Heart right ventricle (tissue), 16 donors: ENCODE results near the gene GRID1. TPM values are rescaled to one million over a fixed set of nuclear protein-coding genes. Genes with fewer than 3 reads are reported as not detected.

Source experiments
- ATAC-seq, 8 donors: fragments of 200-7000 bp; cut with Tn5 transposase; one replicate each; pipeline ENCODE4 v1.9.1; 2020; ENCODE audit warnings: mild to moderate bottlenecking in 8 of 8, moderate library complexity in 8 of 8, moderate number of reproducible peaks in 1 of 8
- DNase-seq, 2 donors: peaks; one replicate each; pipeline ENCODE4 v3.0.0-alpha.2; 2020
- H3K27ac ChIP-seq, 10 donors: fragments of 200-600 bp; sonication (generic) in 2 of 10; one replicate each; pipeline versions ENCODE4 v1.5.0 to v1.8.0; 2020 to 2022; ENCODE audit warnings: mild to moderate bottlenecking in 3 of 10
- H3K27me3 ChIP-seq, 7 donors: fragments of 200-600 bp; one replicate each; pipeline ENCODE4 v1.8.0; 2021 to 2022; ENCODE audit warnings: mild to moderate bottlenecking in 2 of 7
- H3K36me3 ChIP-seq, 9 donors: fragments of 200-600 bp; sonication (generic) in 1 of 9; one replicate each; pipeline versions ENCODE4 v1.5.0 to v1.8.0; 2020 to 2022; ENCODE audit warnings: mild to moderate bottlenecking in 2 of 9
- H3K4me1 ChIP-seq, 9 donors: fragments of 200-600 bp; sonication (generic) in 1 of 9; one replicate each; pipeline versions ENCODE4 v1.5.0 to v1.8.0; 2020 to 2022; ENCODE audit warnings: mild to moderate bottlenecking in 4 of 9
- H3K4me3 ChIP-seq, 10 donors: fragments of 200-600 bp; sonication (generic) in 2 of 10; one replicate each; pipeline versions ENCODE4 v1.5.0 to v1.8.0; 2020 to 2022; ENCODE audit warnings: mild to moderate bottlenecking in 7 of 10, moderate library complexity in 2 of 10
- H3K9me3 ChIP-seq, 11 donors: fragments of 200-600 bp in 10 of 11; sonication (generic) in 2 of 11; one replicate each; pipeline versions ENCODE4 v1.5.0 to v1.8.0; 2013 to 2022; ENCODE audit warnings: mild to moderate bottlenecking in 2 of 11, control low read depth in 1 of 11, moderate library complexity in 1 of 11
- CTCF ChIP-seq, 9 donors: fragments of 200-600 bp; sonication (generic) in 2 of 9; IDR thresholded peaks; one replicate each; pipeline versions ENCODE4 v1.5.0 to v1.8.0; 2021 to 2022; ENCODE audit warnings: antibody characterized with exemption in 9 of 9, mild to moderate bottlenecking in 5 of 9, moderate library complexity in 1 of 9
- WGBS, 2 donors: extraction: QIAGEN DNeasy Blood & Tissue Kit; methylation state at CpG; one replicate each; pipeline ENCODE4 v1.1.7; 2013; ENCODE audit warnings: inconsistent platforms in 1 of 2; 5-methylcytosine and 5-hydroxymethylcytosine counted together
- intact Hi-C, 10 donors: fragments of 100-400 bp; cut with DNase I; formaldehyde crosslinking; loops; one replicate each; pipeline versions ENCODE4 v1.11.1 to v1.14.2; 2022
- polyA plus RNA-seq, 2 donors: library from polyadenylated mRNA; stranded (reverse); fragments of 200-250 nt; gene quantifications; one replicate each; pipeline ENCODE4 v1.2.3, GENCODE V29; 2013
- total RNA-seq, 10 donors: library from RNA; stranded (reverse); fragmentation: NEBNext Ultra II Directional in 3 of 10; extraction: Animal tissue kit (Norgen Biotek cat#: 25700) in 3 of 10; gene quantifications; one replicate each; pipeline versions ENCODE4 v1.2.1 to v1.2.4, GENCODE V29; 2021 to 2023
- donor health status: Arrhythmogenic right ventricular cardiomyopathy.
- donor health status: ischemic (EF 13 %, LVEDD 7.1; RV severe dilation, severe dysfunction).
- donor health status: healthy with polysubstance abuse.
- donor health status: DM: no; HTN: yes; CAD: no.
- donor health status: DM: no; HTN: no; CAD: no.
- donor health status: ischemic (EF 25% LVEDD 6.9; RV normal size, moderate dysfunction).
- donor health status: ischemic (EF 25% LVEDD 5.7; RV mildly dilated, moderate dysfunction).
- donor health status: healthy.
- donor health status: DM: yes; HTN: yes; CAD: no.
- donor health status: Ischemic cardiomyopathy.
- donor health status: ischemic (EF 35%, LVEDD 5.7; RV mildly dilated, moderate dysfunction).
- donor health status: nonischemic (EF 11% LVEDD 7.7; RV severe dilation, severe dysfunction).
- donor health status: DM: yes; HTN: yes; CAD: no.
- donor health status: PGD.
- donor health status: ischemic (EF 29% LVEDD 5.4; RV normal size, mild dysfunction).
- donor health status: nonischemic (EF 23%, LVEDD 6.1; RV moderate dilation, normal function).

GRID1 gene
- total and polyA plus RNA-seq, 12 donors: 0.44 to 3.4 (median 1.5) TPM

GRCh38 chr10:86044029-86044428 lies 322.6 kb downstream of the GRID1 start:
- 68 to 77% methylated on average over 2 of the region's 2 CpGs for WGBS, 2 donors
- Histone ChIP-seq H3K9me3 (no peaks in the 10 kb centered on the region), H3K27me3 (no peaks in the 10 kb centered on the region), H3K4me3 (no peak overlapping the region), H3K36me3 (no peaks in the 10 kb centered on the region), H3K4me1 (peaks cover 0 to 6% (median 0%) of the 10 kb centered on the region in 9 donors), H3K27ac (no peak overlapping the region)
- intact Hi-C loops: no loop called here
- TF ChIP-seq CTCF (IDR thresholded peaks at IDR 0.05): no peak
- no peak for ATAC-seq
- no peak for DNase-seq

- H3K27ac ChIP-seq: no peak overlapping the region
- DNase-seq: no peak
- no peaks in the 10 kb centered on the region for H3K4me1 ChIP-seq
- no peaks in the 10 kb centered on the region for H3K9me3 ChIP-seq
- H3K4me3 ChIP-seq: no peak overlapping the region
- ATAC-seq: no peak
- intact Hi-C loops: no loop called here
- H3K36me3 ChIP-seq: no peaks in the 10 kb centered on the region
- WGBS, 2 donors: 52 to 58% methylated on average over 3 of the region's 3 CpGs
- no peaks in the 10 kb centered on the region for H3K27me3 ChIP-seq
- TF ChIP-seq CTCF (IDR thresholded peaks at IDR 0.05): no peak
Measured at GRCh38 chr10:86043236-86043635, 323.4 kb downstream of the GRID1 start.

GRCh38 chr10:86042161-86042560 lies 324.4 kb downstream of the GRID1 start:
- intact Hi-C loops: no loop called here
- Histone ChIP-seq H3K9me3 (no peaks in the 10 kb centered on the region), H3K4me3 (no peak overlapping the region), H3K36me3 (no peaks in the 10 kb centered on the region), H3K27me3 (no peaks in the 10 kb centered on the region), H3K4me1 (no peaks in the 10 kb centered on the region), H3K27ac (no peak overlapping the region)
- 77 to 88% methylated on average over 2 of the region's 2 CpGs for WGBS, 2 donors
- DNase-seq: no peak
- no peak for TF ChIP-seq CTCF (IDR thresholded peaks at IDR 0.05)
- ATAC-seq: no peak

GRCh38 chr10:86041116-86041515 lies 325.5 kb downstream of the GRID1 start:
- intact Hi-C loops: no loop called here
- ATAC-seq (no peak), DNase-seq (no peak)
- Histone ChIP-seq H3K27ac (no peak overlapping the region), H3K4me3 (no peak overlapping the region), H3K9me3 (no peaks in the 10 kb centered on the region), H3K36me3 (no peaks in the 10 kb centered on the region), H3K27me3 (no peaks in the 10 kb centered on the region), H3K4me1 (peaks cover 0 to 7% (median 0%) of the 10 kb centered on the region in 9 donors)
- 73 to 78% methylated on average over 3 of the region's 3 CpGs for WGBS, 2 donors
- TF ChIP-seq CTCF (IDR thresholded peaks at IDR 0.05): no peak
